CD4-positive, alpha-beta T cell treated with Interferon alpha-2 for 1 hour (primary cell): ENCODE measurements around the gene ZSWIM1.

Source experiments
- DNase-seq, 2 donors: peaks; one replicate each; pipeline ENCODE4 v3.0.0-alpha.2; 2020 to 2022

ZSWIM1 gene

DNA sequence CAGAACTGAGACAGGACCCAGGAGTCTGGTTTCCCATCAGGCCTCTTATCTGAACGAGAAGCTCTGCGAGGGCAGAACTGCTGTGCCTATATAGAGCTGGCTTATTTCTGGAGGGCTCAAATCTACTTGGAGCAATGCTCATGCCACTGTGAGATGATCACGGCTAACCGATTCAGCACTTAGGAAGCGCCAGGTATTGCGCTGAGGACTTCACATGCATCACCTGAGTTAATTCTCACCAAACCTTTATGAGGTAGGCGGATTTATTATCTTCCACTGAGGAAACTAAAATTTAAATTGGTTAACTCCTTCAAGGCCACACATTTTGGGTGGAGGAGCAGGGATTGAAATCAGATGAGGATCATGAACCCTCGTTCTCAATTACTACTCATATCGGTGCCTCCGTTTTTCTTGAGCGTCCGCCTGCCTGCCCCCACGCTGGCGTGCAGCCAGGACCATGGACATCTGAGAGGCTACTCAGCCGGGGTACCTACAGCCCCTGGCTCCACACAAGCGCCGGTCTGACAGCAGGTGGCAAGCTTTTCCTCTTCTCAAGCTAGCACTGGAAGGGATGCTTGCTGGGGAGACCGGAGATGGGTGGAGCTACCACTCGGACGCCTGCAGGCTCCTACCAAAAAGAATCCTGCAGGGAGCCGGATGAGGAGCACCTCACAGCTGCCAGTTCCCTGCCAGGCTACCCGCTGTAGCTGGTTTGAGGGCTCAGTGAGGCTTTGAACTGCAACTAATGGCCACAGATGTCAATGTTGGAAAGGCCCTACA lies 52.4 kb downstream of the ZSWIM1 start:
- DNase-seq: peak; percentile 61 to 71

DNA sequence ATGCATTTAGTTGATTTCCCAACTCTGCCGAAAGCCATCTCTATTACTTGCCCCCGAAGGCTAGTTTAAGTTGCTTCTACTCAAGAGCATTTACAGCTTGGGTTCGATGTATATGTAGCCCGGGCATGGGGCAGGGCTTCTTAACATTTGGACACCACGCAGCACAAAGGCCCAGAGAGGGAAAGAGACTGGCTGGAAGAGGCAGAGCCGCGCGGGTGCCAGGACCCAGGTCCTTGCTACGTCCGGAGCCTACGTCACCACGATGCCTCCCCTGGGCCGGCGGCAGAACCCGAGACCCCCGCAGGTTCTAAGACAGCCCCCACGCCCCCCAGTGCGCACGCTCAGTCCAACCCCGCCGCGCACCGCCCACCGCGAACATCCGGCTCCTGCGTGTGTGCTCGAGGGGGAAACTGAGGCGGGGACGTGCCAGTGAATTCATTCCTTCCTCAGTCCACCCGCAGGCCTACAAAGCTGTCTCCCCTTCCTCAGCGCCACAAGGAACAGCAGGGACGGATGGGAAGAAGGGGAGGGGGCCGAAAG lies 53.1 kb downstream of the ZSWIM1 start:
- DNase-seq: peak in 1 of 2 donors; percentile 41
